ENCODE results near the gene TMEM132C.

GRCh38 chr12:128570191-128571065, 303.5 kb downstream of the TMEM132C start:
- TF ChIP-seq, protein P1, sequence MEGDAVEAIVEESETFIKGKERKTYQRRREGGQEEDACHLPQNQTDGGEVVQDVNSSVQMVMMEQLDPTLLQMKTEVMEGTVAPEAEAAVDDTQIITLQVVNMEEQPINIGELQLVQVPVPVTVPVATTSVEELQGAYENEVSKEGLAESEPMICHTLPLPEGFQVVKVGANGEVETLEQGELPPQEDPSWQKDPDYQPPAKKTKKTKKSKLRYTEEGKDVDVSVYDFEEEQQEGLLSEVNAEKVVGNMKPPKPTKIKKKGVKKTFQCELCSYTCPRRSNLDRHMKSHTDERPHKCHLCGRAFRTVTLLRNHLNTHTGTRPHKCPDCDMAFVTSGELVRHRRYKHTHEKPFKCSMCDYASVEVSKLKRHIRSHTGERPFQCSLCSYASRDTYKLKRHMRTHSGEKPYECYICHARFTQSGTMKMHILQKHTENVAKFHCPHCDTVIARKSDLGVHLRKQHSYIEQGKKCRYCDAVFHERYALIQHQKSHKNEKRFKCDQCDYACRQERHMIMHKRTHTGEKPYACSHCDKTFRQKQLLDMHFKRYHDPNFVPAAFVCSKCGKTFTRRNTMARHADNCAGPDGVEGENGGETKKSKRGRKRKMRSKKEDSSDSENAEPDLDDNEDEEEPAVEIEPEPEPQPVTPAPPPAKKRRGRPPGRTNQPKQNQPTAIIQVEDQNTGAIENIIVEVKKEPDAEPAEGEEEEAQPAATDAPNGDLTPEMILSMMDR (IDR thresholded peaks at IDR 0.05), result no peak
- no peak for TF ChIP-seq ZFX (IDR thresholded peaks at IDR 0.05; ENCODE audit: borderline replicate concordance)
